PC-3 (cell line): Measurements from ENCODE around the gene CTNNBIP1.

Experiments
- EZH2 ChIP-seq: fragments of 300-600 bp; sonication (generic); IDR thresholded peaks from one replicate; pipeline ENCODE4 v1.6.1; 2017; ENCODE audit warnings: antibody characterized with exemption, mild to moderate bottlenecking, low read length; ENCODE audit not compliant: unreplicated experiment
- EZH2phosphoT487 ChIP-seq: fragments of 300-600 bp; sonication (generic); IDR thresholded peaks from 2 replicates; pipeline ENCODE4 v1.6.1; 2018; ENCODE audit warnings: mild to moderate bottlenecking, antibody characterized with exemption, low read length, borderline replicate concordance
- TF ChIP-seq, protein P1 (sequence below): fragments of 300-600 bp; sonication (generic); conservative IDR thresholded peaks from 2 replicates; pipeline ENCODE4 v1.5.1; 2017; ENCODE audit warnings: antibody characterized with exemption, low read depth, mild to moderate bottlenecking, low read length

- TF ChIP-seq, protein P1, sequence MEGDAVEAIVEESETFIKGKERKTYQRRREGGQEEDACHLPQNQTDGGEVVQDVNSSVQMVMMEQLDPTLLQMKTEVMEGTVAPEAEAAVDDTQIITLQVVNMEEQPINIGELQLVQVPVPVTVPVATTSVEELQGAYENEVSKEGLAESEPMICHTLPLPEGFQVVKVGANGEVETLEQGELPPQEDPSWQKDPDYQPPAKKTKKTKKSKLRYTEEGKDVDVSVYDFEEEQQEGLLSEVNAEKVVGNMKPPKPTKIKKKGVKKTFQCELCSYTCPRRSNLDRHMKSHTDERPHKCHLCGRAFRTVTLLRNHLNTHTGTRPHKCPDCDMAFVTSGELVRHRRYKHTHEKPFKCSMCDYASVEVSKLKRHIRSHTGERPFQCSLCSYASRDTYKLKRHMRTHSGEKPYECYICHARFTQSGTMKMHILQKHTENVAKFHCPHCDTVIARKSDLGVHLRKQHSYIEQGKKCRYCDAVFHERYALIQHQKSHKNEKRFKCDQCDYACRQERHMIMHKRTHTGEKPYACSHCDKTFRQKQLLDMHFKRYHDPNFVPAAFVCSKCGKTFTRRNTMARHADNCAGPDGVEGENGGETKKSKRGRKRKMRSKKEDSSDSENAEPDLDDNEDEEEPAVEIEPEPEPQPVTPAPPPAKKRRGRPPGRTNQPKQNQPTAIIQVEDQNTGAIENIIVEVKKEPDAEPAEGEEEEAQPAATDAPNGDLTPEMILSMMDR = no peak
- TF ChIP-seq EZH2phosphoT487 (no peak), EZH2 (no peak)
Measured at GRCh38 chr1:9826616-9827015, 83.5 kb downstream of the CTNNBIP1 start.
